Myocyte (in vitro differentiated cells): ENCODE measurements around the gene SDK2. TPM values are rescaled to one million over a fixed set of nuclear protein-coding genes. Genes with fewer than 3 reads are reported as not detected.
"Not testable (repeated sequence)": the region's sequence is repeated elsewhere in the genome, so short reads cannot be mapped to it uniquely, and the experiment has no call there.

Experiments
- DNase-seq: peaks from one replicate; pipeline ENCODE4 v3.0.0-alpha.2; 2012; ENCODE audit warnings: low read depth
- total RNA-seq: library from RNA; depleted of rRNA; stranded (reverse); fragments of >200 nt; gene quantifications from 2 replicates; pipeline ENCODE4 v1.2.3, GENCODE V29; 2014

SDK2 gene
- total RNA-seq, 1 donor from 2014 or later: not detected

DNA sequence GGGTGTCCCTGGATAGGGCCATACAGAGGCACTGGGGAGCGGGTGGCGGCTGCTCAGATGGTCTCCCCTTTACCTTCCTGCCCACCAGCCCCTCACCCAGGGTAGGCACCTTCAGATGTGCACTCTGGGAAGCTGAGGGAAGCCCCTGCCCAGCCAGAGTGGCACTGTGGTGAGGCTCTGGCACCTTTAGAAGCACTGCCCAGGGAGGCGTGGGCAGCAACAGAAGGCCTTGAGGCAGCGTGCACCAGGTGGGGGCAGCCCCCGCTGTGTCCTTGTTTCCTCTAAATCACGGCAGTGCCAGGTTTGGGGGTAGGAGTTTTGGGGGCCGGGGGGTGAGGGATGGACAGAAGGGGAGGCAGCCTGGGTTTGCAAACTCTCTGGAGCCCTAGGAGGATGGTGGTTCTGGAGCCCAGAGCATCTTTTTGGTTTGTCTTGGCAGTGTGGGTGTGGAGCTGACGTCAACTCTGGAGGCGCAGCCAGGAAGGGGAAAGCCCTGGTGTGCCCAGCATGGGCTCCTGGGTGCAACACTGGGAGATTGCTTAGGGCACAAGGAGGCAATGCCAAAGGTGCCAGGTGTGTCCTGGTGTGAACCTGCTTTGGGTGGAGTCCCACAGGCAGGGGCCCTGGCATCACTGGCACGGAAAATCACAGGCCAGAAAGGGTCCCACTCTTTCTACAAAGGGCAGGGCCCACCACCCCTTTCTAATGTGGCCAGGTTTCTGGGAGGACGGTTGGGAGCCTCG is 309.3 kb downstream of the SDK2 start:
- no peak for DNase-seq

DNA sequence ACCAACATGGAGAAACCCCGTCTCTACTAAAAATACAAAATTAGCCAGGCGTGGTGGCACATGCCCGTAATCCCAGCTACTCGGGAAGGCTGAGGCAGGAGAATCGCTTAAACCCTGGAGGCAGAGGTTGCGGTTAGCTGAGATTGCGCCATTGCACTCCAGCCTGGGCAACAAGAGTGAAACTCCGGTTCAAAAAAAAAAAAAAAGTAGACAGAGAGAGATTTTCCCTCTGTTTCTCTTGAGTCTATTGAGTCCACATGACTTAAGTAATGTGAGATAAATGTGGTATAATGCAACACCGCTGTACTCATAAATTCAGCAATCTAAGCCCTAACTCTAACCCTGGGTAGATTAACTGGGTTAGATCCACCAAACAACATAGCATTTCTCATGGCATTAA is 310.8 kb downstream of the SDK2 start:
- not testable (repeated sequence) for DNase-seq

DNA sequence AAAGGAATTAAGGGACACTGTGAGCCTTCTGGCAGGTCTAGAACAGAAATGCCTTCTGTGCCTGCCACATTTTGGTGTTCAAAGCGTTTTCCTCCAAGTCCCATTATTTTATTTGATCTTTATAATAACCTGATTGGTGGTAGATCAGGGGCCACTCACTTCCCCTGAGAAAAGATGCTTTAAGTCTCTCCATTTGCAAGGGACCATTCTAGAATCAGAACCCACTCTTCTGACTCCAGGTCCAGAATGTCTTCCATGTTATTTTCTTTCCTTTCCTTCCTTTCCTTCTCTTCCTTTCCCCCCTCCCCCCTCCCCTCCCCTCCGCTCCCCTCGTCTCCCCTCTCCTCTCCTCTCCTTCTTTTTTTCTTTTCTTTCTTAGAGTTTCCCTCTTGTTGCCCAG is 313.2 kb downstream of the SDK2 start:
- no peak for DNase-seq

DNA sequence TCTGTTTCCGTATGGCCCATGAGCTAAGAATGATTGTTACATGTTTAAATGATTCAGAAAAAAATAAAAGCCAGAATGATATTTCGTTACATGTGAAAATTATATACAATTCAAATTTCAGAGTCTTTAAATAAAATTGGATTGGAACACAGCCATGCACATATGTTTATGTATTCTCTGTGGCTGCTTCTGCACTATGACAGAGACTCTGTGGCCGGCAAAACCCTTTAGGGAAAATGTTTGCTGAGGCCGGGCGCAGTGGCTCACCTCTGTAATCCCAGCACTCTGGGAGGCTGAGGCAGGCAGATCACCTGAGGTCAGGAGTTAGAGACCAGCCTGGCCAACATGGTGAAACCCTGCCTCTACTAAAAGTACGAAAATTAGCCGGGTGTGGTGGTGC is 316.6 kb downstream of the SDK2 start:
- DNase-seq: no peak

DNA sequence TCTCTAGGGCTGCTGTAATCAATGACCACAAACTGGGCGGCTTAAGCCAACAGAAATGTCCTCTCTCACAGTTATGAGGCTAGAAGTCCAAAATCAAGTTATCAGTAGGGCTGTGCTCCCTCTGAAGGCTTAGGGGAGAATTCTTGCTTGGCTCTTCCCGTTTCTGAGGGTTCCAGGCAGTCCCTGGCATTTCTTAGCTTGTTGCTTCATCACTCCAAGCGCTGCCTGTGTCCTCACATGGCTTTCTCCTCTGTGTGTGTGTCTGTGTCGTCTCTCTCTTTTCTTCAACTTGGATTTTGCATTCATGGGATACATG is 318.8 kb downstream of the SDK2 start:
- DNase-seq: no peak

DNA sequence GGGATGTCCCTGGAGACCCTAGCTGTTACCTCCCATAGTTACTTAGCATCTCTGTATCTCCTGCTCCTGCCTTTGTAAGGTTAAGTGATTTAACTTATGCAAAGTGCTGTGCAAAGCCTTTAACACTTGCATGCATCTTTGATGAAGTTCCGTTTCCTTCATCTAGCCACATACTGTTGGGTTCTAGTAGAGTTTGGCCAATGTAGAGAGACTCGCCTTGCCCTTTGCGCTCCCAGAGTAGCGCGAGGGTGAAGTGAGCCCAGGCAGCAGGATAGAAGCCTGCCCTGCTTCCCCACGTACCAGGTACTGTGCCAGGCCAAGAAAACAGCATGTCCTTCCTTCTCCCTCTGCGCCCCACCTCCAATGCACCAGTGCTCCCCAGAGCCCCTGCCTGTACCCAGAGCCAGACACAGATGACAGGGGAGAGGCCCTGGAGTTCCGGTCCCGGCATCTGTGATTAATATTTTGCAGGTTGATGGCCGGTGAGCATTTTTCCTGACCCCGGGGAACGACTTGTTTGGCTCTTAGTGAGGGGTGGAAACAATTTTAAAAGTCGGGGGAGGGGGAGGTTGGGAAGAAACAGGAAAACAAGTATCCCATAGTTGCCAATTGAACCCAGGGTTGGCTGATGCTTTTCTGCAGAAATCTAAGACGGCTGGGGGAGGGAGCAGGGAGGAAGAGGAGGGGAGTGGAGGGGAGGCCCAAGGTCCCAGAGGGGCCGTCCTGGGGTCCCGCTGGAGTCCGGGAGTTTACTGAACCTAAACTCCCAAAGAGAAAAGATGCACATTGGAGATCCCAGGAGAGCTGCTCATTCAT is 319.3 kb downstream of the SDK2 start:
- no peak for DNase-seq

DNA sequence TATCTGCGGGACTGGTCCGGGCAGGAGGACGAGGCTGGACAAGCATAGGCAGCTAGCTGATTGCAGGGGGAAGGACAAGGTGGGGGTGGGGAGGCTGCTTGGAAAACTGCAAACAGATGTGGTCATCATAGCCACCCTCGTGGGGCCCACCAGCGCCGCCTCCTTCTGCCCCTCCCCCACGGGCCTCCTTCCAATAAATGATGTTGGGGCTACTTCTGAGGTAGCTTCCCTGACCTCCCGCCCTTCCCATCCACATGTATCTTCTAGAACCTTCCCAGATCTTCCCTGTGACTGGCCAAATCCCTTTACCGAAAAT is 320.1 kb downstream of the SDK2 start:
- DNase-seq: no peak

DNA sequence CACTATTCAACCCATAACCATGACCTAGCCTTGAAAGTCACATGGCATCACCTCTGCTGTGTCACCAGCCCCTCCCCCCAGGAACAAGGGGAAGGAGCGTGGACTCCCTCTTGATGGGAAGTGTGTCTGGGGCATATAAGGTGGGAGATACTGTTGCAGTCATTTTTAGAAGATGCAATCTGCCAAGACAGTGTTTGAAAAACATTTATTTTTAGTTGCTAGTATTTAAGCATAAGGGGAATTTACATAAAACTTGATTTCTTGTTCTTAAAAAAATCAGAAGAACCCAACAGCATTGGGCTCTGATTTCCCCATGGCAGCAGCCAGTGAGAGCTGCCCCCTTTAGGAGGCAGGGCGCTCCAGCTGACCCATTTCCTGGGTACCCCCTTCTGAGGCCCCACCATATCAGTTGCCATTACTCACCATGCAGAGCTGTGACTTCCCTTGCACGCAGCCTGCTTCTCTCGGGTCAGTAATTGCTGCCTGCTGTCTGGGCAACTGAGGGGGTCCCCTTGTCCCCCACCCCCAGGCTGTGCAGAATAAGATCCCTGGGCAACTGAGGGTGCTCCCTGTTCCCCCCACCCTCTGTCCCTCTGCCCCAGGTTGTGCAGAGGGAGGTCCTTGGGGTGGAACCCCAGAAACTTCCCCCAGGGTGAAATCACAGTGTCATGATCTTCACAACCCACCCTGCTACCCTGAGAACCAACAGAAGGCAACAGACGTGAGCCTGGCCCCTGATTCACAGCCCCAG is 320.7 kb downstream of the SDK2 start:
- no peak for DNase-seq

DNA sequence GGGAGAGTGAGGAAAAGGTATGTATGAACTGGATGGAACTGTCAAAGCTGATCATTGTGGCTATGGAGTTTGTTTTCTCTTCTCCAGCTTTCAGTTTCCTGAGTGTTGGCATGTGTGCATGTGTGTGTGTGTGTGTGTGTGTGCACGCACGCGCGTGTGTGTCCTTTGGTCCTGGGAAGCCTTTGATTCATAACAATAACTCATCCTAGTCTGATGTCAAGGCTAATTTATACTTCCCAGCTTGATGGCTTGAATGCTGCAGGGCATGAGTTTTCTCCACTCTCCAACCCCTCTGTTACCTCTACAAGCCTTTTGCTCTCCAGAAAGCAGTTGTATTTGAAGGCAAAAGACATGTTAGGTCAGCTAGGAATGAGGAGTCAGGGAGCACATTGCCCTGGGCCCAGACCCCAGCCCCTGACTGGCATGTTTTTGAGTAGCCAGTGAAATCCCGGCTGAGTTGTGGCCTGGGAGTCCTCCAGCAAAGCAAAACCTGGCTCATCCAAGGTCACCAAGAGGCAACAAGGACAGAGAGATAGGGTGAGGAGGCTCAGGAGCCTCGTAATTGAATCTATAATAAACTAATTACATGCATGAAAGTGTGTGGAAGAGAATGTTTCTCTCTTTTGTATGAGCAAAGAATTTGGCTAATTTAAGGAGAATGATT is 323.5 kb downstream of the SDK2 start:
- DNase-seq: no peak

DNA sequence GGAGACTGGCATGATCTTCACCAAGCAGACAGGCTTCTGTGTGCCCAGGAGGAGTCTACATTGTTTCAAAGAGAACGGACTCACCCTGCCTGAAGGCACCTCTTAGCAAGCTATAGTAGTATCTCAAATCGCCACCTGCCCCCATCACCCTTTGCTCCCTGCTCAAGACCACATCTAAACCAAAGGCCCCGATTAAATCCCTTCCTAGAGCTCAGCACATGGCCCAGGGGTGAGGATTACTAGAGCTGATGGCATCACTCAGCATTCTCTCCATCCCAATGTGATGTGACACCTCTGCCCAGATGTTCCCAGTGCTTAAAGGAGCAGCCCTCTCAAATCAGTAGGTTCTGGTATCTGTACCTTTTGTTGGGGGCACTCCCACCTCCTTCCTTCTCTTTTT is 324.5 kb downstream of the SDK2 start:
- no peak for DNase-seq

DNA sequence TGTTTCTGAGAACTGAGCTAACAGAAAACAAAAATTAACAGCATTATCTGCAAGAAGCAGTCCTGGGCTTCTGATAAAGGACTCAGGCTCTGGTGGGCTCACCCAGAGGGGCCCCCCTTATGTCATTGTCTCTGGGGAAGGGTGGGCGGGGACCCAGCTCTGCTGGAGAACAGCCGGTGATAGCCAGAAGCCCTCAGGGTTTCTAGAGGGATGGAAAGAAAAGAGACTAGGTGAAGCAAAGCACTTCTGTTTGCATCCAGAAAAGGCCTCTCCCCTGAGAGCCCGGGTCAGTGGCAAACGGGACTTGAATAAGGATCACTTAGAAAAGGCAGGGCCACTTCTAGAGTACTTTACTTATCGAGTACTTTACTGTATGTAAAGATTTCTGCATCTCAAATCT is 325.4 kb downstream of the SDK2 start:
- no peak for DNase-seq

DNA sequence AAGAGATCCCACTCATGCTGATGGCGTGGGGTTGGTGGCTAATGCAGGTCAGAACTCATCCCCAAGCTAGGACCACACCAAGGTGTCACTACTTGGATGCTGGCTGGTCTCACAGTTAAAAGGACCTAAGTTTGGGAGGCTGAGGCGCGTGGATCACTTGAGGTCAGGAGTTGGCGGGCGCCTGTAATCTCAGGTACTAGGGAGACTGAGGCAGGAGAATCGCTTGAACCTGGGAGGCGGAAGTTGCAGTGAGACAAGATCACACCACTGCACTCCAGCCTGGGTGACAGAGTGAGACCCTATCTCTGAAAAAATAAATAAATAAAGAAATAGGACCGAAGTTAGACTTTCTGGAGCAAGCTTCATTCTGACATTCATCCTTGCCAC is 325.8 kb downstream of the SDK2 start:
- no peak for DNase-seq

DNA sequence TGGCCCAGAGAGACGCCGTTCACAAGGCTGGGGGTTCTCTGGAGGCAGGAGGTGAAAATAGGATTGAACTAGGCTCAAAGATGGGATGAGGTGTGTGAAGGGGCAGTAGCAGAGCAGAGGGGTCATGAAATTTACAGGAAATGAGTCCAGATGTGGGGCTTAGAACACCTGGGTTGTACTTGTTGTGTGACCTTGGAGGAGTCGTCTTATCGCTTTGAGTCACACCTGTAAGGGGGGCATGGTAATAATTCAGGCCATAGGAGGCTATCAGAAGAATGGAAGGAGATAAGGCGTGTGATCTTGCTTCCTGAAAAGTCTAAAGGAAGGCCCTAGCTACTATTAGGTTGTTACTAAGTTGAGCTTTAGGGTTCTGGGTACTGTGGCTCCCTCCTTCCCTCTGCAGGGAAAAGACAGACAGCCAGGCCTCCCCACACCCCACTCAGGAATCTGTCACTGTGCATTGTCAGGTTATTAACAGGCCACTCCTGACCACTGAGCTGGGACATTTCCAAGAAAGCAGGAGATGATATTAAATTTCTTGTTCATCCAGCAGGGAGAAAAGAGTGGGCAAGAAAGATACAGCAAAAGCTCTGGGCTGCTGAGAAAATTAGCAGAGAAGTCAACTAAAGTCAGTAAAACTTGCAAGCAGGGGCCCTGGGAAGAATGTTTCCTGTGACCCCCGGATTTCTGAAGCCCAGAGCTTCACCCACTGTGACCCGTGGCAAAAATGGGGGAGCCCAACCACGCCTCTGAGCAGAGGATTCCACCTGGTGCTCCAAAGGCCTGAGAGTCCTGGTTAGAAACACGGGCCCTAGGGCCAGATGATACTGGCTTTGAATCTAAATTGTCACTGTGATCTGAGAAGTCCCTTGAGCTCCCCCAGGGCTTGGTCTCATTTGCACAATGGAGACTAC is 326.5 kb downstream of the SDK2 start:
- DNase-seq: peak; percentile 89

DNA sequence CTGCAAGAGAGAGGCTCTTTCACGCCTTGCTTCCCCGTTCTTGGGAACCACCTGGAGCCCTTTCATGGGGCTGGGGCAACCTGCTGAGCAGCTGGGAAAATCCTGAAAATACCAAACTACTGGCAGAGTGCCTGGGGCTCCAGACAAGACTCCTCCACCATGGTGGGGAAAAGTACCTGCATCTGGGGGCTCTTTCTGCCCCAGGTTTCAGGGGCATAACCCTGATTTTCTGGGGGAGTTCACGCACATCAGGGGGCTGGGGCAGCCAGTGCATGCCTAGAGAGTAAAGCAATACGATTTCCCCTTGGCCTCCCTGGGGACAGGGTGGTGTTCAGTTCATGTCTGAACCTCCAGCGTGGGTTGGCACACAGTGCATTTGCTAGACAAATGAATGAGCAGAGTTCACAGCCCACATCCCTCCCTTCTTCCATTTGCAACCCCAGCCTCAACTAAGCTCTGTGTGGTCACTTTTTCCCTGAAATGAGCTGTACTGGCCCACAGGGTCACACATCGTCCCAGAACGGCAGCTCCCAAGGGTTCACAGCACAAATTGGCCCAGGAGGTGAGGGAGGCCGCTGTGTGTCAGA is 327.2 kb downstream of the SDK2 start:
- no peak for DNase-seq

DNA sequence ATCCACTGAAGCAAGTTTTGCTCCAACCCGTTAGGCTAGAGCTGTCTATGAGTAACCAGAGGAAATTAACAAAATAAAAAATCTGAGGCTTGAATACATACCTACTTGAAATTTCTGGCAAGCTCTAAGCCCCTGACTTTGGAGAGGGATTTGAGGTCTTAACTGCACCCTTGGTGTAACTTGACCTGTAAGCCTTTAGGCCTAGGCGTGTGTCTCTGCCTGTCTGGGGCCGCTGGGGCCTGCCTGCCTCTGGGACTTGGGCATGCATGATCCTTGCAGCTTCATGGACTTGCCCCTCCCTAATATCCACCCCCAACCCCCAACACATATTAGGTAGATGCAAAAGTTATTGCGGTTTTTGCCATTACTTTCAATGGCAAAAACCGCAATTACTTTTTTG is 328.8 kb downstream of the SDK2 start:
- DNase-seq: no peak

DNA sequence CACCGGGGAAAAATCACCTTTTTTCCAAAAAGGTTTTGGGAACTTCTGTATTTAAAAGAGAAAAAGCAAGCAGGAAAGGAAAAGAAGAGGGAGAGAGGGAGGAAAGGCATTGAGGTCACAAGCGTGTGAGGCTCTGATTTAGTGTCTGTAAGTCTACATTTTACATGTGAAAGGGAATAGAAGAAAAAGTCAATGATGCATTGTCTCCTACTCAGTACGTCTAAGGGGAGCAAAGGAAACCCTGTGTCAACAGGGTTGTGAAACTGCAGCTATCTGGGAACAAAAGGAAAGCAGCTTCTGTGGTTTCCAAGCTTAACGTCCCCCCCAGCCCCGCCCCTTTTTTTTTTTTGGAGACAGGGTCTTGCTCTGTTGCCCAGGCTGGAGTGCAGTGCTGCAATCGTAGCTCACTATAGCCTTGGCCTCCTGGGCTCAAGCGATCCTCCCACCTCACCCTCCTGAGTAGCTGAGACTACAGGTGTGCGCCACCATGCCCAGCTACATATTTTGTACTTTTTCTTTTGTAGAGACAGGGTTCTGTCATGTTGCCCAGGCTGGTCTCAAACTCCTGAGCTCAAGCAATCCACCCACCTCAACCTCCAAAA is 330.6 kb downstream of the SDK2 start:
- DNase-seq: no peak

DNA sequence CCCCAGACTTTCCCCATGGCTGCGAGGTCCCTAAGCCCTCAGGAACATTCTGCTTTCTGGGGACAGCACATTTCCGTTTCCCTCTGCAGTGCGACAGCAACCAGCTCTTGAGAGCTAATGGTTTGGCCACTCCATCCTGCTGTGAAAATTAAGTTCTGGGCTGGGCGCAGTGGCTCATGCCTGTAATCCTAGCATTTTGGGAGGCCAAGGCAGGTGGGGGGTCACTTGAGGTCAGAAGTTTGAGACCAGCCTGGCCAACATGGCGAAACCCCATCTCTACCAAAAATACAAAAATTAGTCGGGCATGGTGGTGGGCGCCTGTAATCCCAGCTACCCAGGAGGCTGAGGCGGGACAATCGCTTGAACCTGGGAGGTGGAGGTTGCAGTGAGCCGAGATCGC is 331.4 kb downstream of the SDK2 start:
- DNase-seq: not testable (repeated sequence)

DNA sequence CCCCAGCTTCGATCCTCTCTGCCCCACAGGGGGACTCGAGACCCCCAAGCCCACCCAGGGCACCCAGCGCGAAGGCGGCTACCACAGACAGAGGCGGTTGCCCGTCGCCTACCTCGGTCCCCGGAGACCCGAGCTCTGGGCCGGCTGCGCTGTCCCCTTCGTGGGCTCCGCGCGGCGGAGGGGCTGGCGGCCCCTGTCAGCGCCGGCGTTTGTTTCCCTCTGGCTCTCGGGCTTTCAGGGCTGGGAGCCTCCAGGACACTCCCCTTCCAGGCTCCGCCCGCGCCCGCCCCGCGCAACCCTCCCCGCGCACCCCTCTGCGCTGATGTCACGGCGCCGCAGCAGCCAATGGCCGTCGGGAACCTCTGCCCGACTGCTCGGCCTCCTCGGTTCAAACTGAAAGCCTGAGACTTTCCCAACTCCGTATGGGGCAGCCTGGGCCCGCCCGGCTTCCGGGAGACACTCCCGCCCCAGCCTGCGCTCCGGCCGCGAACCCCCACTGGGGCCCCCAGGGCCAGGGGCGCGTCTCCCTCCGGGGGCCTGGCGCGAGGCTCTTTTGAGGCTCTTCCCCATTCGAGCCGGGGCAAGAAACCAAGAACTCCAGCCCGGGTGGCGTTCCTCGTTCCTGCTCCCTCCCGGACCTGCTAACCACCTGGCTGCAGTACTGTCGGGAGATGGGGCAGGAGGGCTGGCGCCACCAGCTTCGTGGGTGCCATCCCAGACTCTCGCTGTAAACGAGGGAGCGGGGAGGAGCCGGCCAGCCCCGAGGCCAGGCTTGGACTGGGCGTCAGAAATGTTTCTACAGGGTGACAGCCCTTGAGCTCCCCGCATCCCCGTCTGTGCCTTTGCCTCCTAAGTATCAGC is 332.2 kb downstream of the SDK2 start, which contains the start of gene CDC42EP4:
Gene CDC42EP4, minus strand, starts transcription at position 221 of the 861 bp plus-strand sequence. CDS start 25,501 bp downstream, outside the sequence.
- DNase-seq: peak; percentile 91

DNA sequence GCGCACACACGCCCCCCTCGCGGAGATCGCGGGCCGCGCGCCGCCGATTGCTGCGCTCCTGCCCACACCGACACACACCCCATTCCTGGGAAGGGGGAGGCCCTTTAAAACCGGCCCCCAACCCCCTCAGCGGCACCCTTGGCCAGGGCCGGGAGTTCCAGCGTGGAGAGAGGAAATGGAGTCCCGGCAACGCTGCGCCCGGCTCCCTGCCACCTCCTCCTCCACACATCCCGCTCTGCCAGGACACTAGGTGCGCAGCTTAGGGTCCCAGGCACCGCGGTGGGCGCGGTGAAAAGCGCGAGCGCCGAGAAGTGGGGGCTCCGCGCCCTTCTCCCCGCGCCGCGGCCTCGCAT is 332.8 kb downstream of the SDK2 start:
- DNase-seq: no peak
